IMR-90 (cell line): ENCODE measurements around the gene STRN. TPM values are rescaled to one million over a fixed set of nuclear protein-coding genes. Genes with fewer than 3 reads are reported as not detected.

Experiments used
- ATAC-seq: fragments of 200-7000 bp; cut with Tn5 transposase; 2 replicates; pipeline ENCODE4 v1.9.1; 2020; ENCODE audit warnings: low read depth, mild to moderate bottlenecking, moderate library complexity
- BruUV-seq: library from RNA; stranded (reverse); fragments of 400-500 nt; replicated peaks from 2 replicates; lab custom pipeline; 2021; lab: Mats Ljungman, UMichigan
- CTCF ChIA-PET: fragments of 300-600 bp; formaldehyde crosslinking; extraction: SDS; loops from one replicate; lab custom pipeline; 2021; ENCODE audit warnings: antibody characterized with exemption; lab: Yijun Ruan, JAX
- POLR2A ChIA-PET: fragments of 300-600 bp; sonication (Branson Sonifier 250); formaldehyde crosslinking; loops from one replicate; lab custom pipeline; 2022; ENCODE audit warnings: antibody characterized with exemption; ENCODE audit not compliant: unreplicated experiment; lab: Charles Lee
- DNase-seq: peaks from one replicate; pipeline ENCODE4 v3.0.0; 2013
- H2AFZ ChIP-seq: replicated peaks from 2 replicates; pipeline ENCODE3; 2013; ENCODE audit warnings: low read length, mild to moderate bottlenecking; ENCODE audit not compliant: poor library complexity
- H2AK5ac ChIP-seq: 2 replicates; pipeline ENCODE4 v1.6.1; 2013; ENCODE audit warnings: low read depth, low read length, inconsistent platforms
- H2AK9ac ChIP-seq: replicated peaks from 2 replicates; pipeline ENCODE3; 2013; ENCODE audit warnings: mild to moderate bottlenecking, low read depth, low read length, moderate library complexity; ENCODE audit not compliant: poor library complexity
- H2BK120ac ChIP-seq: 2 replicates; pipeline ENCODE4 v1.6.1; 2013; ENCODE audit warnings: low read depth, low read length, inconsistent platforms
- H2BK15ac ChIP-seq: 3 replicates; pipeline ENCODE4 v1.6.1; 2013; ENCODE audit warnings: low read depth, low read length, inconsistent platforms
- H2BK20ac ChIP-seq: 2 replicates; pipeline ENCODE4 v1.6.1; 2013; ENCODE audit warnings: low read depth, mild to moderate bottlenecking, inconsistent platforms, low read length, moderate library complexity
- H2BK5ac ChIP-seq: 2 replicates; pipeline ENCODE4 v1.6.1; 2013; ENCODE audit warnings: mild to moderate bottlenecking, low read depth, low read length, inconsistent platforms; ENCODE audit not compliant: poor library complexity, severe bottlenecking
- H3K14ac ChIP-seq: replicated peaks from 2 replicates; pipeline ENCODE4 v1.6.1; 2013; ENCODE audit warnings: low read depth, low read length, inconsistent platforms
- H3K18ac ChIP-seq: 2 replicates; pipeline ENCODE4 v1.6.1; 2013; ENCODE audit warnings: low read depth, low read length, control low read depth
- H3K23ac ChIP-seq: 2 replicates; pipeline ENCODE4 v1.6.1; 2013; ENCODE audit warnings: low read depth, low read length, inconsistent platforms
- H3K27ac ChIP-seq: 2 replicates; pipeline ENCODE4 v1.5.1; 2013; ENCODE audit warnings: mild to moderate bottlenecking, control low read depth, low read length; ENCODE audit not compliant: insufficient read depth
- H3K27me3 ChIP-seq: 2 replicates; pipeline ENCODE4 v1.6.1; 2013; ENCODE audit warnings: low read length; ENCODE audit not compliant: control insufficient read depth, insufficient read depth
- H3K36me3 ChIP-seq: 2 replicates; pipeline ENCODE4 v1.6.1; 2013; ENCODE audit warnings: low read length, mixed read lengths; ENCODE audit not compliant: control insufficient read depth, insufficient read depth
- H3K4ac ChIP-seq: 2 replicates; pipeline ENCODE4 v1.6.1; 2013; ENCODE audit warnings: low read depth, low read length, inconsistent platforms
- H3K4me1 ChIP-seq: 2 replicates; pipeline ENCODE4 v1.6.1; 2013; ENCODE audit warnings: low read length, mixed read lengths; ENCODE audit not compliant: control insufficient read depth, insufficient read depth
- H3K4me2 ChIP-seq: 2 replicates; pipeline ENCODE4 v1.6.1; 2013; ENCODE audit warnings: low read depth, mild to moderate bottlenecking, control low read depth, low read length, moderate library complexity
- H3K4me3 ChIP-seq: 2 replicates; pipeline ENCODE4 v1.5.1; 2013; ENCODE audit warnings: low read depth, mild to moderate bottlenecking, control low read depth, low read length, moderate library complexity; ENCODE audit not compliant: insufficient read depth
- H3K56ac ChIP-seq: 2 replicates; pipeline ENCODE4 v1.6.1; 2013; ENCODE audit warnings: low read length, inconsistent platforms; ENCODE audit not compliant: insufficient read depth; ENCODE audit errors: extremely low read depth
- H3K79me1 ChIP-seq, 2 experiments: 2 replicates each; pipeline ENCODE4 v1.6.1; 2013; ENCODE audit warnings: low read length in 2 of 2, inconsistent platforms in 1 of 2, low read depth in 1 of 2
- H3K9ac ChIP-seq: 2 replicates; pipeline ENCODE4 v1.6.1; 2013; ENCODE audit warnings: low read depth, low read length, control low read depth
- H3K9me1 ChIP-seq: 2 replicates; pipeline ENCODE4 v1.6.1; 2013; ENCODE audit warnings: low read length, inconsistent platforms; ENCODE audit not compliant: insufficient read depth
- H3K9me3 ChIP-seq: 2 replicates; pipeline ENCODE4 v1.6.1; 2013; ENCODE audit warnings: low read length; ENCODE audit not compliant: control insufficient read depth, insufficient read depth
- H4K20me1 ChIP-seq: 2 replicates; pipeline ENCODE4 v1.6.1; 2013; ENCODE audit warnings: low read length, inconsistent platforms; ENCODE audit not compliant: insufficient read depth
- H4K5ac ChIP-seq: 2 replicates; pipeline ENCODE4 v1.6.1; 2013; ENCODE audit warnings: mild to moderate bottlenecking, low read depth, low read length, control low read depth
- H4K8ac ChIP-seq, 2 experiments: 2 replicates each; pipeline ENCODE4 v1.6.1; 2013; ENCODE audit warnings: low read depth in 2 of 2, low read length in 2 of 2, control low read depth in 1 of 2, inconsistent platforms in 1 of 2
- H4K91ac ChIP-seq: 2 replicates; pipeline ENCODE4 v1.6.1; 2013; ENCODE audit warnings: low read depth, low read length, inconsistent platforms; ENCODE audit not compliant: insufficient read depth
- BHLHE40 ChIP-seq: fragments of 150-350 bp; IDR thresholded peaks from 2 replicates; pipeline ENCODE4 v1.6.1; 2016; ENCODE audit warnings: mild to moderate bottlenecking, low read depth, low read length
- CEBPB ChIP-seq: IDR thresholded peaks from 2 replicates; pipeline ENCODE4 v1.6.1; 2012; ENCODE audit warnings: low read depth, low read length, improper control_type of control experiment
- FOS ChIP-seq: fragments of 150-350 bp; IDR thresholded peaks from 2 replicates; pipeline ENCODE4 v1.6.1; 2016; ENCODE audit warnings: low read depth, low read length
- MAFK ChIP-seq: IDR thresholded peaks from 2 replicates; pipeline ENCODE4 v1.6.1; 2012; ENCODE audit warnings: low read depth, low read length, improper control_type of control experiment
- MAZ ChIP-seq: IDR thresholded peaks from 2 replicates; pipeline ENCODE4 v1.6.1; 2012; ENCODE audit warnings: low read depth, mild to moderate bottlenecking, low read length, improper control_type of control experiment, moderate library complexity, borderline replicate concordance
- NFE2L2 ChIP-seq: fragments of 150-350 bp; IDR thresholded peaks from 2 replicates; pipeline ENCODE4 v1.6.1; 2016; ENCODE audit warnings: low read depth, mild to moderate bottlenecking, low read length
- POLR2A ChIP-seq: IDR thresholded peaks from 2 replicates; pipeline ENCODE4 v1.6.1; 2012; ENCODE audit warnings: mild to moderate bottlenecking, low read depth, low read length
- RAD21 ChIP-seq: IDR thresholded peaks from 2 replicates; pipeline ENCODE4 v1.6.1; 2012; ENCODE audit warnings: low read length, improper control_type of control experiment
- RCOR1 ChIP-seq: IDR thresholded peaks from 2 replicates; pipeline ENCODE4 v1.6.1; 2012; ENCODE audit warnings: mild to moderate bottlenecking, low read length, improper control_type of control experiment; ENCODE audit not compliant: insufficient replicate concordance
- SMC3 ChIP-seq: fragments of 150-350 bp; IDR thresholded peaks from 2 replicates; pipeline ENCODE4 v1.6.1; 2016; ENCODE audit warnings: low read depth, mild to moderate bottlenecking, antibody characterized with exemption, low read length, moderate library complexity
- WGBS, 2 experiments: methylation state at CpG; one replicate each; pipeline versions ENCODE4 v1.1.5 to v1.1.7; 2013; ENCODE audit warnings: missing lambda C conversion rate in 2 of 2; ENCODE audit not compliant: insufficient read length in 1 of 2; ENCODE audit errors: extremely low coverage in 2 of 2; 5-methylcytosine and 5-hydroxymethylcytosine counted together
- dilution Hi-C: fragments of 300-500 bp; cut with HindIII; formaldehyde crosslinking; loops from one replicate; pipeline ENCODE4 v1.14.3; 2018; ENCODE audit warnings: low sequenced_read_pairs; ENCODE audit not compliant: unreplicated experiment
- in situ Hi-C: fragments of 300-500 bp; cut with MboI; formaldehyde crosslinking; loops from 3 replicates; pipeline ENCODE4 v1.14.3; 2019; ENCODE audit warnings: low sequenced_read_pairs, inconsistent platforms, mixed read lengths
- intact Hi-C: fragments of 100-400 bp; cut with micrococcal nuclease; formaldehyde crosslinking; loops from 2 replicates; pipeline ENCODE4 v1.10.0; 2022
- polyA plus RNA-seq, 3 experiments: library from polyadenylated mRNA; depleted of rRNA; stranded (reverse); fragments of >200 nt; gene quantifications; 2 replicates each; pipeline ENCODE4 v1.2.3, GENCODE V29; 2012; ENCODE audit warnings: low replicate concordance in 1 of 3
- total RNA-seq: library from RNA; depleted of rRNA; stranded (reverse); fragments of >200 nt; gene quantifications from 2 replicates; pipeline ENCODE4 v1.2.3, GENCODE V29; 2012
- TF ChIP-seq, protein P1 (sequence below): fragments of 150-350 bp; IDR thresholded peaks from 2 replicates; pipeline ENCODE4 v1.6.1; 2016; ENCODE audit warnings: low read depth, mild to moderate bottlenecking, low read length, moderate library complexity, borderline replicate concordance
- TF ChIP-seq, protein P2 (sequence below): fragments of 150-350 bp; IDR thresholded peaks from 2 replicates; pipeline ENCODE4 v1.6.1; 2017; ENCODE audit warnings: mild to moderate bottlenecking, antibody characterized with exemption, low read length, low read depth
- TF ChIP-seq, protein P3 (sequence below): conservative IDR thresholded peaks from 2 replicates; pipeline ENCODE4 v1.5.1; 2012; ENCODE audit warnings: mild to moderate bottlenecking, low read depth, low read length, improper control_type of control experiment

STRN gene
- total and polyA plus RNA-seq, 2 of the 4 experiments (the other 2 are of a cell fraction) = 5.1 to 23.3 TPM

DNA sequence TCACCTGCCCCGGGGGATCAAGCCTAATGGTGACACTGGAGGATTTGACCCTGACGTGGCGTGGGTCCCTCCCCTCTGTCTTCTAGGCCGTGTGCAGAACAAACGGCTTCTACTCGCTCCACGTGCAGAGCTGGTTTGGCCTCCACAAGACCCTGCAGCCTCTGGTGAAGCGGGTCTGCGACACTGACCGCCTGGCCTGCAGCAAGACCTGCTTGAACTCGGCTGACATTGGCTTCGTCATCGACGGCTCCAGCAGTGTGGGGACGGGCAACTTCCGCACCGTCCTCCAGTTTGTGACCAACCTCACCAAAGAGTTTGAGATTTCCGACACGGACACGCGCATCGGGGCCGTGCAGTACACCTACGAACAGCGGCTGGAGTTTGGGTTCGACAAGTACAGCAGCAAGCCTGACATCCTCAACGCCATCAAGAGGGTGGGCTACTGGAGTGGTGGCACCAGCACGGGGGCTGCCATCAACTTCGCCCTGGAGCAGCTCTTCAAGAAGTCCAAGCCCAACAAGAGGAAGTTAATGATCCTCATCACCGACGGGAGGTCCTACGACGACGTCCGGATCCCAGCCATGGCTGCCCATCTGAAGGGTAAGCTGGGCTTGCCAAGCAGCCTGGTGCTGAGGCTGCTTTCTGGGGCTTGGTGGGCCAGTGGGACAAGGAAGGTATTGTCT is 157.8 kb downstream of the STRN start:
- in situ Hi-C loops = no loop called here
- Histone ChIP-seq H3K18ac (no peak overlapping the region), H4K8ac (no peak overlapping the region), H2BK120ac (no peak overlapping the region), H3K4me3 (no peak overlapping the region), H3K9ac (no peak overlapping the region), H3K14ac (no peak overlapping the region), H2BK5ac (no peak overlapping the region), H4K5ac (no peak overlapping the region), H3K27me3 (peaks cover 4% of the 10 kb centered on the region; the same call in 1 of the 2 replicates), H2AFZ (no peak overlapping the region), H3K9me1 (no peaks in the 10 kb centered on the region), H2BK20ac (no peak overlapping the region), H3K27ac (no peak overlapping the region), H3K9me3 (no peaks in the 10 kb centered on the region), H2AK5ac (no peak overlapping the region), H4K91ac (no peak overlapping the region), H3K79me1 (no peaks in the 10 kb centered on the region), H3K4ac (no peak overlapping the region), H2AK9ac (peak overlapping the region; percentile 28), H3K23ac (no peak overlapping the region), H3K4me1 (no peaks in the 10 kb centered on the region), H3K4me2 (no peak overlapping the region), H3K56ac (no peak overlapping the region), H4K20me1 (no peaks in the 10 kb centered on the region), H2BK15ac (no peak overlapping the region), H3K36me3 (no peaks in the 10 kb centered on the region)
- CTCF ChIA-PET = no interaction called here
- TF ChIP-seq POLR2A (no peak), MAFK (no peak), FOS (no peak), NFE2L2 (no peak), CEBPB (no peak), SMC3 (no peak), RAD21 (no peak), BHLHE40 (no peak), MAZ (no peak), RCOR1 (no peak)
- TF ChIP-seq, protein P1, sequence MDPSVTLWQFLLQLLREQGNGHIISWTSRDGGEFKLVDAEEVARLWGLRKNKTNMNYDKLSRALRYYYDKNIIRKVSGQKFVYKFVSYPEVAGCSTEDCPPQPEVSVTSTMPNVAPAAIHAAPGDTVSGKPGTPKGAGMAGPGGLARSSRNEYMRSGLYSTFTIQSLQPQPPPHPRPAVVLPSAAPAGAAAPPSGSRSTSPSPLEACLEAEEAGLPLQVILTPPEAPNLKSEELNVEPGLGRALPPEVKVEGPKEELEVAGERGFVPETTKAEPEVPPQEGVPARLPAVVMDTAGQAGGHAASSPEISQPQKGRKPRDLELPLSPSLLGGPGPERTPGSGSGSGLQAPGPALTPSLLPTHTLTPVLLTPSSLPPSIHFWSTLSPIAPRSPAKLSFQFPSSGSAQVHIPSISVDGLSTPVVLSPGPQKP = no peak
- TF ChIP-seq, protein P2, sequence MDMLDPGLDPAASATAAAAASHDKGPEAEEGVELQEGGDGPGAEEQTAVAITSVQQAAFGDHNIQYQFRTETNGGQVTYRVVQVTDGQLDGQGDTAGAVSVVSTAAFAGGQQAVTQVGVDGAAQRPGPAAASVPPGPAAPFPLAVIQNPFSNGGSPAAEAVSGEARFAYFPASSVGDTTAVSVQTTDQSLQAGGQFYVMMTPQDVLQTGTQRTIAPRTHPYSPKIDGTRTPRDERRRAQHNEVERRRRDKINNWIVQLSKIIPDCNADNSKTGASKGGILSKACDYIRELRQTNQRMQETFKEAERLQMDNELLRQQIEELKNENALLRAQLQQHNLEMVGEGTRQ = no peak
- TF ChIP-seq, protein P3, sequence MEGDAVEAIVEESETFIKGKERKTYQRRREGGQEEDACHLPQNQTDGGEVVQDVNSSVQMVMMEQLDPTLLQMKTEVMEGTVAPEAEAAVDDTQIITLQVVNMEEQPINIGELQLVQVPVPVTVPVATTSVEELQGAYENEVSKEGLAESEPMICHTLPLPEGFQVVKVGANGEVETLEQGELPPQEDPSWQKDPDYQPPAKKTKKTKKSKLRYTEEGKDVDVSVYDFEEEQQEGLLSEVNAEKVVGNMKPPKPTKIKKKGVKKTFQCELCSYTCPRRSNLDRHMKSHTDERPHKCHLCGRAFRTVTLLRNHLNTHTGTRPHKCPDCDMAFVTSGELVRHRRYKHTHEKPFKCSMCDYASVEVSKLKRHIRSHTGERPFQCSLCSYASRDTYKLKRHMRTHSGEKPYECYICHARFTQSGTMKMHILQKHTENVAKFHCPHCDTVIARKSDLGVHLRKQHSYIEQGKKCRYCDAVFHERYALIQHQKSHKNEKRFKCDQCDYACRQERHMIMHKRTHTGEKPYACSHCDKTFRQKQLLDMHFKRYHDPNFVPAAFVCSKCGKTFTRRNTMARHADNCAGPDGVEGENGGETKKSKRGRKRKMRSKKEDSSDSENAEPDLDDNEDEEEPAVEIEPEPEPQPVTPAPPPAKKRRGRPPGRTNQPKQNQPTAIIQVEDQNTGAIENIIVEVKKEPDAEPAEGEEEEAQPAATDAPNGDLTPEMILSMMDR = no peak
- BruUV-seq = no TSS peak
- POLR2A ChIA-PET = no interaction called here
- 86% methylated on average over 20 of the region's 35 CpGs; no CpG with 5 or more reads in 1 of the 2 experiments for WGBS, 2 experiments
- ATAC-seq (no peak), DNase-seq (no peak)
- intact Hi-C loops = no loop called here
- dilution Hi-C loops = no loop called here
